ENCODE results near the gene RNLS. TPM values are rescaled to one million over a fixed set of nuclear protein-coding genes. Genes with fewer than 3 reads are reported as not detected.

The RNLS gene
- total RNA-seq, 1 donor from 2014 or later = 8.7 TPM

- no peak overlapping the region for H3K4me3 ChIP-seq (ENCODE audit: low read depth, low read length)
- no peaks in the 10 kb centered on the region for H3K27me3 ChIP-seq (ENCODE audit: control insufficient read depth, insufficient read depth, low read length)
- TF ChIP-seq CTCF (IDR thresholded peaks at IDR 0.05; ENCODE audit: insufficient read depth, low read length, severe bottlenecking) = no peak
- no peaks in the 10 kb centered on the region for H3K36me3 ChIP-seq (ENCODE audit: control insufficient read depth, insufficient read depth, low read length)
- no peak for FAIRE-seq
- DNase-seq (ENCODE audit: low read depth) = no peak
These were observed 34.7 kb upstream of the RNLS start for GRCh38 chr10:88617772-88618300.

- FAIRE-seq = no peak
- no peaks in the 10 kb centered on the region for H3K27me3 ChIP-seq (ENCODE audit: control insufficient read depth, insufficient read depth, low read length)
- H3K4me3 ChIP-seq (ENCODE audit: low read depth, low read length) = no peak overlapping the region
- no peak for DNase-seq (ENCODE audit: low read depth)
- H3K36me3 ChIP-seq (ENCODE audit: control insufficient read depth, insufficient read depth, low read length) = no peaks in the 10 kb centered on the region
- TF ChIP-seq CTCF (IDR thresholded peaks at IDR 0.05; ENCODE audit: insufficient read depth, low read length, severe bottlenecking) = no peak
These were observed 33.3 kb upstream of the RNLS start for GRCh38 chr10:88616250-88616977.

- no peak for TF ChIP-seq CTCF (IDR thresholded peaks at IDR 0.05; ENCODE audit: insufficient read depth, low read length, severe bottlenecking)
- Histone ChIP-seq H3K36me3 (ENCODE audit: control insufficient read depth, insufficient read depth, low read length) (no peaks in the 10 kb centered on the region), H3K27me3 (ENCODE audit: control insufficient read depth, insufficient read depth, low read length) (no peaks in the 10 kb centered on the region), H3K4me3 (ENCODE audit: low read depth, low read length) (no peak overlapping the region)
- DNase-seq (ENCODE audit: low read depth) = no peak
- FAIRE-seq = no peak
These were observed 25.7 kb upstream of the RNLS start for GRCh38 chr10:88608780-88609179.

GRCh38 chr10:88608052-88608732 lies 25.1 kb upstream of the RNLS start:
- Histone ChIP-seq H3K27me3 (ENCODE audit: control insufficient read depth, insufficient read depth, low read length) (no peaks in the 10 kb centered on the region), H3K36me3 (ENCODE audit: control insufficient read depth, insufficient read depth, low read length) (no peaks in the 10 kb centered on the region), H3K4me3 (ENCODE audit: low read depth, low read length) (no peak overlapping the region)
- no peak for FAIRE-seq
- no peak for DNase-seq (ENCODE audit: low read depth)
- no peak for TF ChIP-seq CTCF (IDR thresholded peaks at IDR 0.05; ENCODE audit: insufficient read depth, low read length, severe bottlenecking)

GRCh38 chr10:88598055-88598454 lies 14.9 kb upstream of the RNLS start:
- TF ChIP-seq CTCF (IDR thresholded peaks at IDR 0.05; ENCODE audit: insufficient read depth, low read length, severe bottlenecking) = no peak
- Histone ChIP-seq H3K36me3 (ENCODE audit: control insufficient read depth, insufficient read depth, low read length) (no peaks in the 10 kb centered on the region), H3K27me3 (ENCODE audit: control insufficient read depth, insufficient read depth, low read length) (no peaks in the 10 kb centered on the region), H3K4me3 (ENCODE audit: low read depth, low read length) (no peak overlapping the region)
- DNase-seq (ENCODE audit: low read depth) (no peak), FAIRE-seq (no peak)
